Measurements from ENCODE around the gene TMEM187. TPM values are rescaled to one million over a fixed set of nuclear protein-coding genes. Genes with fewer than 3 reads are reported as not detected.

TMEM187 gene
- total and polyA plus RNA-seq, 2 of the 4 experiments (the other 2 are of a cell fraction): 3.4 to 6.2 TPM

- no peak overlapping the region for H4K91ac ChIP-seq (ENCODE audit: insufficient read depth, low read depth, low read length)
- no peak overlapping the region for H2BK20ac ChIP-seq (ENCODE audit: low read depth, low read length)
- H3K36me3 ChIP-seq (ENCODE audit: control insufficient read depth, insufficient read depth, low read length): peaks cover 18% of the 10 kb centered on the region
- H3K9me1 ChIP-seq (ENCODE audit: insufficient read depth, low read length): 0 out of 2 replicates have a peak, but pooled peaks cover 1% of the 10 kb centered on the region
- no TSS peak for BruUV-seq (replicated peaks)
- H3K4me1 ChIP-seq (ENCODE audit: control insufficient read depth, insufficient read depth, low read length): peaks cover 5% of the 10 kb centered on the region; the same call in 1 of the 2 replicates
- H2BK15ac ChIP-seq (ENCODE audit: low read depth, low read length): no peak overlapping the region
- no peak overlapping the region for H2BK120ac ChIP-seq (ENCODE audit: low read depth, low read length)
- H3K4me3 ChIP-seq (ENCODE audit: insufficient read depth, low read depth, low read length): no peak overlapping the region
- no peak overlapping the region for H3K4ac ChIP-seq (ENCODE audit: low read depth, low read length)
- no peak overlapping the region for H2AFZ ChIP-seq (replicated peaks; ENCODE audit: low read length, poor library complexity)
- ChIA-PET CTCF (no interaction called here), POLR2A (ENCODE audit: unreplicated experiment) (no interaction called here)
- no peak overlapping the region for H3K23ac ChIP-seq (ENCODE audit: low read depth, low read length)
- H3K18ac ChIP-seq (ENCODE audit: low read depth, low read length): no peak overlapping the region
- no peak overlapping the region for H3K56ac ChIP-seq (ENCODE audit: extremely low read depth, insufficient read depth, low read length)
- TF ChIP-seq POLR2A (IDR thresholded peaks at IDR 0.05; ENCODE audit: low read depth, low read length): no peak
- no peak for TF ChIP-seq CTCF (conservative IDR thresholded peaks at IDR 0.05; ENCODE audit: low read depth, low read length)
- TF ChIP-seq RCOR1 (IDR thresholded peaks at IDR 0.05; ENCODE audit: insufficient replicate concordance, low read length): no peak
- no peak for TF ChIP-seq MAZ (IDR thresholded peaks at IDR 0.05; ENCODE audit: borderline replicate concordance, low read depth, low read length)
- TF ChIP-seq MXI1 (IDR thresholded peaks at IDR 0.05; ENCODE audit: borderline replicate concordance, low read depth, low read length): no peak
- TF ChIP-seq SMC3 (IDR thresholded peaks at IDR 0.05; ENCODE audit: low read depth, low read length): no peak
- TF ChIP-seq, protein P1, sequence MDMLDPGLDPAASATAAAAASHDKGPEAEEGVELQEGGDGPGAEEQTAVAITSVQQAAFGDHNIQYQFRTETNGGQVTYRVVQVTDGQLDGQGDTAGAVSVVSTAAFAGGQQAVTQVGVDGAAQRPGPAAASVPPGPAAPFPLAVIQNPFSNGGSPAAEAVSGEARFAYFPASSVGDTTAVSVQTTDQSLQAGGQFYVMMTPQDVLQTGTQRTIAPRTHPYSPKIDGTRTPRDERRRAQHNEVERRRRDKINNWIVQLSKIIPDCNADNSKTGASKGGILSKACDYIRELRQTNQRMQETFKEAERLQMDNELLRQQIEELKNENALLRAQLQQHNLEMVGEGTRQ (IDR thresholded peaks at IDR 0.05; ENCODE audit: low read depth, low read length): no peak
- no peak for TF ChIP-seq ELK1 (IDR thresholded peaks at IDR 0.05; ENCODE audit: borderline replicate concordance, low read depth, low read length)
- TF ChIP-seq MAFK (IDR thresholded peaks at IDR 0.05; ENCODE audit: low read depth, low read length): no peak
- H3K27ac ChIP-seq (ENCODE audit: insufficient read depth, low read length): no peak overlapping the region
- DNase-seq (no peak), ATAC-seq (ENCODE audit: low read depth) (no peak)
- no peaks in the 10 kb centered on the region; the same call in 1 of the 2 replicates for H3K27me3 ChIP-seq (ENCODE audit: control insufficient read depth, insufficient read depth, low read length)
- H3K9ac ChIP-seq (ENCODE audit: low read depth, low read length): no peak overlapping the region
- H4K5ac ChIP-seq (ENCODE audit: low read depth, low read length): no peak overlapping the region
- H4K20me1 ChIP-seq (ENCODE audit: insufficient read depth, low read length): peaks cover 9% of the 10 kb centered on the region; the same call in 1 of the 2 replicates
- WGBS, 2 experiments (ENCODE audit: extremely low coverage in 2 of 2, insufficient read length in 1 of 2): no CpG with 5 or more reads among the region's 1 CpG
- no peaks in the 10 kb centered on the region for H3K9me3 ChIP-seq (ENCODE audit: control insufficient read depth, insufficient read depth, low read length)
- no peak overlapping the region for H2AK5ac ChIP-seq (ENCODE audit: low read depth, low read length)
- in situ Hi-C loops (cut with MboI; ENCODE audit: low sequenced_read_pairs): no loop called here
- H3K4me2 ChIP-seq (ENCODE audit: low read depth, low read length): no peak overlapping the region
- dilution Hi-C loops (cut with HindIII; ENCODE audit: low sequenced_read_pairs, unreplicated experiment): no loop called here
- H4K8ac ChIP-seq (ENCODE audit: low read depth in 2 of 2, low read length in 2 of 2): no peak overlapping the region
- no peak overlapping the region for H2BK5ac ChIP-seq (ENCODE audit: low read depth, low read length, poor library complexity, severe bottlenecking)
- peaks cover 9 to 11% of the 10 kb centered on the region in 2 experiments; a peak in 3 of 4 replicates for H3K79me1 ChIP-seq (ENCODE audit: low read depth in 1 of 2, low read length in 2 of 2)
- no peak overlapping the region for H2AK9ac ChIP-seq (replicated peaks; ENCODE audit: low read depth, low read length, poor library complexity)
- H3K14ac ChIP-seq (replicated peaks; ENCODE audit: low read depth, low read length): no peak overlapping the region
- intact Hi-C loops (cut with micrococcal nuclease): no loop called here
These were observed 55.4 kb downstream of the TMEM187 start for GRCh38 chrX:154027986-154028385.

All from IMR-90 (cell line).